Inflammatory macrophage treated with lipopolysaccharide for 1 hour (primary cell): ENCODE data around the gene IVNS1ABP.
A peak's percentile ranks its signal among the peaks of the same experiment; 100 is the strongest.
"Not testable (repeated sequence)": the region's sequence is repeated elsewhere in the genome, so short reads cannot be mapped to it uniquely, and the experiment has no call there.

Experiments used
- DNase-seq, 2 donors: peaks; one replicate each; pipeline ENCODE4 v3.0.0-alpha.2; 2020 to 2022

The IVNS1ABP gene

GRCh38 chr1:185325413-185325812 lies 8.4 kb upstream of the IVNS1ABP start:
- DNase-seq = no peak

GRCh38 chr1:185324118-185324517 lies 7.1 kb upstream of the IVNS1ABP start:
- no peak for DNase-seq

GRCh38 chr1:185322636-185323035 lies 5.6 kb upstream of the IVNS1ABP start:
- DNase-seq = no peak

GRCh38 chr1:185321653-185322221 lies 4.7 kb upstream of the IVNS1ABP start:
- DNase-seq = not testable (repeated sequence)

- DNase-seq = not testable (repeated sequence)
Observed at GRCh38 chr1:185321104-185321503, 4.1 kb upstream of the IVNS1ABP start.

- no peak for DNase-seq
Observed at GRCh38 chr1:185319139-185319475, 2.1 kb upstream of the IVNS1ABP start.

- no peak for DNase-seq
Observed at GRCh38 chr1:185318431-185319138, 1.5 kb upstream of the IVNS1ABP start.

GRCh38 chr1:185317886-185318310 lies 855 bp upstream of the IVNS1ABP start:
- DNase-seq = peak; percentile 61 to 73

- peak; percentile 85 to 91 for DNase-seq
Observed at GRCh38 chr1:185316163-185317033, 645 bp downstream of the IVNS1ABP start.

GRCh38 chr1:185315445-185316071 lies 1.5 kb downstream of the IVNS1ABP start:
- DNase-seq = no peak

GRCh38 chr1:185314411-185314810 lies 2.6 kb downstream of the IVNS1ABP start:
- no peak for DNase-seq

GRCh38 chr1:185312361-185313138 lies 4.5 kb downstream of the IVNS1ABP start:
- DNase-seq = no peak

GRCh38 chr1:185311589-185312225 lies 5.3 kb downstream of the IVNS1ABP start:
- no peak for DNase-seq

- DNase-seq = no peak
Observed at GRCh38 chr1:185309566-185309965, 7.5 kb downstream of the IVNS1ABP start.

GRCh38 chr1:185308126-185308525 lies 8.9 kb downstream of the IVNS1ABP start:
- DNase-seq = no peak

GRCh38 chr1:185305419-185305818 lies 11.6 kb downstream of the IVNS1ABP start:
- no peak for DNase-seq

GRCh38 chr1:185300152-185300551 lies 16.9 kb downstream of the IVNS1ABP start:
- DNase-seq = no peak

- no peak for DNase-seq
Observed at GRCh38 chr1:185297982-185298381, 19.1 kb downstream of the IVNS1ABP start.

- no peak for DNase-seq
Observed at GRCh38 chr1:185295091-185295490, 22.0 kb downstream of the IVNS1ABP start.

GRCh38 chr1:185293967-185294542 lies 23.0 kb downstream of the IVNS1ABP start:
- DNase-seq = no peak

- peak in 1 of 2 donors; percentile 55 for DNase-seq
Observed at GRCh38 chr1:185292237-185292636, 24.8 kb downstream of the IVNS1ABP start.

- DNase-seq = no peak
Observed at GRCh38 chr1:185291652-185292051, 25.4 kb downstream of the IVNS1ABP start.
